GM18870 (cell line): Measurements from ENCODE around the gene NAB2.
A peak's percentile ranks its signal among the peaks of the same experiment; 100 is the strongest.
"Not testable (repeated sequence)": the region's sequence is repeated elsewhere in the genome, so short reads cannot be mapped to it uniquely, and the experiment has no call there.

ENCODE experiments used
- ATAC-seq: cut with Tn5 transposase; IDR thresholded peaks from one replicate; pipeline ENCODE4 v1.9.1; 2021; ENCODE audit warnings: moderate library complexity; ENCODE audit not compliant: unreplicated experiment

The NAB2 gene

GRCh38 chr12:57088354-57089270, at the start of gene NAB2:
NAB2 (plus strand) TSS chr12:57089114; CDS start chr12:57089272, 158 bp downstream.
- ATAC-seq = peak; percentile 31

GRCh38 chr12:57040211-57040610, 48.7 kb upstream of the NAB2 start:
- ATAC-seq = no peak

GRCh38 chr12:57040750-57041149, 48.2 kb upstream of the NAB2 start:
- no peak for ATAC-seq

GRCh38 chr12:57042695-57043094, 46.2 kb upstream of the NAB2 start:
- no peak for ATAC-seq

- ATAC-seq = no peak
Measured at GRCh38 chr12:57044468-57044867, 44.4 kb upstream of the NAB2 start.

- ATAC-seq = no peak
Measured at GRCh38 chr12:57044889-57045288, 44.0 kb upstream of the NAB2 start.

- ATAC-seq = no peak
Measured at GRCh38 chr12:57046086-57046791, 42.7 kb upstream of the NAB2 start.

GRCh38 chr12:57046947-57047890, 41.7 kb upstream of the NAB2 start:
- ATAC-seq = no peak

- ATAC-seq = no peak
Measured at GRCh38 chr12:57047981-57048380, 40.9 kb upstream of the NAB2 start.

GRCh38 chr12:57048423-57049118, 40.3 kb upstream of the NAB2 start:
- ATAC-seq = no peak

GRCh38 chr12:57049119-57049446, 39.8 kb upstream of the NAB2 start:
- ATAC-seq = no peak

- ATAC-seq = no peak
Measured at GRCh38 chr12:57049890-57050289, 39.0 kb upstream of the NAB2 start, which contains the start of gene MYO1A. MYO1A (minus strand) TSS chr12:57050129; CDS start chr12:57048323, 1,806 bp downstream.

GRCh38 chr12:57051011-57051410, 37.9 kb upstream of the NAB2 start:
- ATAC-seq = no peak

GRCh38 chr12:57053146-57053545, 35.8 kb upstream of the NAB2 start:
- not testable (repeated sequence) for ATAC-seq

GRCh38 chr12:57053901-57054300, 35.0 kb upstream of the NAB2 start:
- not testable (repeated sequence) for ATAC-seq

GRCh38 chr12:57055824-57056223, 33.1 kb upstream of the NAB2 start:
- no peak for ATAC-seq

GRCh38 chr12:57057067-57057751, 31.7 kb upstream of the NAB2 start:
- ATAC-seq = no peak

- ATAC-seq = peak; percentile 43
Measured at GRCh38 chr12:57058454-57058853, 30.5 kb upstream of the NAB2 start.

GRCh38 chr12:57063991-57064685, 24.8 kb upstream of the NAB2 start:
- peak; percentile 67 for ATAC-seq
